Measurements from ENCODE around the gene AIPL1.

The AIPL1 gene

GRCh38 chr17:6460531-6461161, 25.7 kb upstream of the AIPL1 start:
- no peak overlapping the region for H3K27ac Mint-ChIP-seq
- no peaks in the 10 kb centered on the region for H3K27me3 Mint-ChIP-seq
- no peak overlapping the region for H3K4me3 Mint-ChIP-seq
- H3K9me3 Mint-ChIP-seq: no peaks in the 10 kb centered on the region
- no peak for DNase-seq
- H3K4me1 Mint-ChIP-seq (ENCODE audit: low read depth): peaks cover 21% of the 10 kb centered on the region
- no peaks in the 10 kb centered on the region for H3K36me3 Mint-ChIP-seq (ENCODE audit: low read depth)

- Mint-ChIP-seq H3K4me1 (ENCODE audit: low read depth) (peaks cover 24% of the 10 kb centered on the region), H3K27me3 (no peaks in the 10 kb centered on the region), H3K4me3 (no peak overlapping the region), H3K9me3 (no peaks in the 10 kb centered on the region), H3K36me3 (ENCODE audit: low read depth) (no peaks in the 10 kb centered on the region), H3K27ac (no peak overlapping the region)
- no peak for DNase-seq
These were observed 23.6 kb upstream of the AIPL1 start for GRCh38 chr17:6458460-6458950.

DNA sequence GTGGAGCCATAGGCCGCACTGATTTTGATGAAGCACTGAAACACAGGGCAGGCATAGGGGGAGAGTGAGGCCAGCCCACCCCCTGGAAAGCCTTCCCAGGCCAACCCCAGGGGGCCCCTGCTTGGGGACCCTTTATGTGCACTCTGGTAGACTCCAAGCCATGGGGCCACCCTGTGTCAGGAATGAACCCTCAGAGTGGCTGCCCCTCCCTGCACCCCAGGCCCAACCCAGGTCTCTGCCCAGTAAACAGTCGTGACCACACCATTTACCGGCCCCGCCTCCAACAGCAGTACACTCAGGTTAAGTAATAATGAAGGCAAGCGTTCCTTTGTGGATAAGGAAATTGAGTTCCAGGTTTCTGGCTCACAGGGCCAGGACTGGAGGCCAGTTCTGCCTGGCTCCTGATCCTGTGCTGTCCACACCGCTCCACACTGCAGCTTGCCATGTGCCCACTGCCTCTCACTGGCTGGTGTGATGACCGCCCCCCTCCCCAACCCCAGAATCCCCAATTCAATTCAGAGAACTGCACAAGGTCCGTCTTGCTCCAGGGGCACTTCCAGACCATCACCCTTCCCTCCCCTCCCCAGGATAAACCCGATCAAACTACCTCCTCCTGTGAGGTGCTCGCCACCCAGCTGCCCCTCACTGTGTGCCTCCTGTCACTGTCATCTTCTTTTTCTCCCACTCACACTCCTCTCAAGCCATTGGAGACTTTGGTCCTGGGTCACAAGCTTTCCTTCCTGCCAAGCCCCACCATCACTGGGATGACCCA, 23.0 kb upstream of the AIPL1 start:
- H3K27me3 Mint-ChIP-seq: no peaks in the 10 kb centered on the region
- H3K4me1 Mint-ChIP-seq (ENCODE audit: low read depth): peaks cover 24% of the 10 kb centered on the region
- no peak overlapping the region for H3K4me3 Mint-ChIP-seq
- no peak for DNase-seq
- H3K27ac Mint-ChIP-seq: no peak overlapping the region
- no peaks in the 10 kb centered on the region for H3K36me3 Mint-ChIP-seq (ENCODE audit: low read depth)
- no peaks in the 10 kb centered on the region for H3K9me3 Mint-ChIP-seq

DNA sequence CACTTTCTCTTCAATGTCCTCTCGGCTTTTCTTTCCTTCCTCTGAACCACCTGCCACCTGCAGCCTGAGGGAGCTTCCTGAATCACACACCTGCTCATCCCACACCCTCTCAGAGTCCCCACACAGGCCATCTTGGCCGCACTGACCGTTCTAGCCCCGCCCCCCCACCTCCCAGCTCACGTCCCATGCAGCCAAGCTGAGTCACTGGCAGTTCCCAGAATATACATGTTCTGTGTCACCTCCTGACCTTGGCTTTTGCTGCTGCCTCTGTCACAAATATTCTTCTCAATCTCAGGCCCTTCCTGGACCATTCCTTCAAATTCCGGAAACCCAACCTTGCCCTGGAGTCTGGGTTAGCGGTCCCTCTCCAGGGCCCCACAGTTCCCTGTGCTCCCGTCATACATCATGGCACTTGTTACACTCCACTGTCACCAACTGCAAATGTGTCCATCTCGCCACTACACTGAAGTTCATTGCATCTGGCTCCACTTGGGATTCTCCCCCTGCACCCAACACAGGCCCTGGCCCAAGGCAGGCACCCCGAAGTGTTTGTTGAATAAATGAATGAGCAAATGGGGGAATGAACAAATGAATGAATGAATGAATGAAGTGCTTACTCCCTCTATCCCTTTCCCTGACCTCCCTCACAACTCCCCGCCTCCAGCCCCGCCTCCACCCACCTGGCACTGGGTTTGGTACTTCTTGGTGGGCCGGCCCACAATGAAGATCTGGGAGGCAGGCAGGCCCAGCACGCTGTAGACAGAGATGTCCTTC, 22.2 kb upstream of the AIPL1 start:
- DNase-seq: no peak
- Mint-ChIP-seq H3K4me1 (ENCODE audit: low read depth) (peaks cover 22% of the 10 kb centered on the region), H3K9me3 (no peaks in the 10 kb centered on the region), H3K27ac (no peak overlapping the region), H3K27me3 (no peaks in the 10 kb centered on the region), H3K36me3 (ENCODE audit: low read depth) (no peaks in the 10 kb centered on the region), H3K4me3 (no peak overlapping the region)

DNA sequence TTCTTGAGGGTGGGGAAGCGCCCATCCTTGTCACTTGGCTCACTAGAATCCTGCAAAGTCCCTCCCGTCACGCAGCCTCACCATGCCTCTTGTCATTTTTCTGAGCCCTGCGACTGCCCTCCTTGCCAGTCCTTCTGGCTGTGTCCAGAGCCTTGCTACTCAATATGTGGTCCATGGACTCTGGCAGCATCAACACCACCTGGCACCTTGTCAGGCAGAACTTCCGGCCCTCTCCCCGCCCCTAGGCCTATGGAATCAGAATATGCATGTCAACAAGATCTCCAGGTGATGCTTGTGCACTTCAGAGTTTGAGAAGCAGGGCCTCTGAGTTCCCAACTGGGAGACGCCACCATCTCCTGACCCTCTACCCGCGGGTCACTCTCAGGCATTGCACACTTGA, 21.4 kb upstream of the AIPL1 start:
- Mint-ChIP-seq H3K9me3 (no peaks in the 10 kb centered on the region), H3K27ac (no peak overlapping the region), H3K4me1 (ENCODE audit: low read depth) (peaks cover 14% of the 10 kb centered on the region), H3K36me3 (ENCODE audit: low read depth) (no peaks in the 10 kb centered on the region), H3K4me3 (no peak overlapping the region), H3K27me3 (no peaks in the 10 kb centered on the region)
- no peak for DNase-seq

GRCh38 chr17:6455321-6455705, 20.4 kb upstream of the AIPL1 start:
- Mint-ChIP-seq H3K36me3 (ENCODE audit: low read depth) (no peaks in the 10 kb centered on the region), H3K4me3 (no peak overlapping the region), H3K27me3 (no peaks in the 10 kb centered on the region), H3K4me1 (ENCODE audit: low read depth) (peaks cover 12% of the 10 kb centered on the region), H3K27ac (no peak overlapping the region), H3K9me3 (no peaks in the 10 kb centered on the region)
- DNase-seq: peak; percentile 68

DNA sequence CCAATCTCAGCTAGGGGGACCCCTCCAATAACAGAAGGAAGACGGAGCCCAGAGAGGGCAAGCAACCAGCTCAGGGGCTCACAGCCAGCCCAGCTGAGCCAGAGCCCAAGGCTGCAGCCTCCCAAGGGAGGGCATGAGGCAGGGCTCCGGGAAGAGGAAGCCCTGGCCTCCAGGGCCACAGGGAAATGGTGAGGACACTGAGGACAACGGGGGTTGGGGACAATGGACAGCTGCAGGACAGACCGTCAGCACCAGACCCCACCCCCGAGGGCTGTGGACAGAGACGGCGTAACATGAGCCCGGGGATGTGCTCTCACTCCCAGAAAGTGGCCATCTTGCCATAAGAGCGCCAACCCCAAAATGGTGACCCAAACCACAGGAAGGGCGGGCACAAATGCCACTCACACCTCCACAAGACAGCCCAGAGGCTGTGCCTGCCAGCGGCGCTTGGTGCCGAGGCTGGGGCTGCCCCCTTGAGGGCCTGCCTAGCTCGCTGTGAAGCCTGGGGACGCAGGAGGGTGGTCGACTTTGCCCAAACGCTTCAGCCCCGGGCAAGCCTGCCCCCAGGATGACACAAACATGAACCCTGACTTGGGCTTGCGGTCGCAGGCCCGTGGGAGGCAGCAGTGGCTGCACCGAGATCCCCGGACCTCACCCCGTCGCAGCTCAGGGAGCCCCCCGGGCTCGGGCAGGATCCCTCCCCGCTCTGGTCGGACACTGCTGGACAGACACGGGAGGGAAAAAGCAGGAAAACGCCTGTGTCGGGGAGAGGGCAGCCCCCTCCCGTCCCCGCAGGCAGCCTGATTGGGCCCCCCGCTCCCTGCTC, 19.8 kb upstream of the AIPL1 start:
- H3K4me3 Mint-ChIP-seq: no peak overlapping the region
- no peak overlapping the region for H3K27ac Mint-ChIP-seq
- H3K9me3 Mint-ChIP-seq: no peaks in the 10 kb centered on the region
- H3K4me1 Mint-ChIP-seq (ENCODE audit: low read depth): peaks cover 12% of the 10 kb centered on the region
- no peaks in the 10 kb centered on the region for H3K36me3 Mint-ChIP-seq (ENCODE audit: low read depth)
- no peaks in the 10 kb centered on the region for H3K27me3 Mint-ChIP-seq
- no peak for DNase-seq

GRCh38 chr17:6453279-6454024, 18.5 kb upstream of the AIPL1 start:
- no peaks in the 10 kb centered on the region for H3K9me3 Mint-ChIP-seq
- H3K4me3 Mint-ChIP-seq: no peak overlapping the region
- DNase-seq: no peak
- no peak overlapping the region for H3K27ac Mint-ChIP-seq
- H3K36me3 Mint-ChIP-seq (ENCODE audit: low read depth): no peaks in the 10 kb centered on the region
- H3K27me3 Mint-ChIP-seq: no peaks in the 10 kb centered on the region
- H3K4me1 Mint-ChIP-seq (ENCODE audit: low read depth): peaks cover 12% of the 10 kb centered on the region

DNA sequence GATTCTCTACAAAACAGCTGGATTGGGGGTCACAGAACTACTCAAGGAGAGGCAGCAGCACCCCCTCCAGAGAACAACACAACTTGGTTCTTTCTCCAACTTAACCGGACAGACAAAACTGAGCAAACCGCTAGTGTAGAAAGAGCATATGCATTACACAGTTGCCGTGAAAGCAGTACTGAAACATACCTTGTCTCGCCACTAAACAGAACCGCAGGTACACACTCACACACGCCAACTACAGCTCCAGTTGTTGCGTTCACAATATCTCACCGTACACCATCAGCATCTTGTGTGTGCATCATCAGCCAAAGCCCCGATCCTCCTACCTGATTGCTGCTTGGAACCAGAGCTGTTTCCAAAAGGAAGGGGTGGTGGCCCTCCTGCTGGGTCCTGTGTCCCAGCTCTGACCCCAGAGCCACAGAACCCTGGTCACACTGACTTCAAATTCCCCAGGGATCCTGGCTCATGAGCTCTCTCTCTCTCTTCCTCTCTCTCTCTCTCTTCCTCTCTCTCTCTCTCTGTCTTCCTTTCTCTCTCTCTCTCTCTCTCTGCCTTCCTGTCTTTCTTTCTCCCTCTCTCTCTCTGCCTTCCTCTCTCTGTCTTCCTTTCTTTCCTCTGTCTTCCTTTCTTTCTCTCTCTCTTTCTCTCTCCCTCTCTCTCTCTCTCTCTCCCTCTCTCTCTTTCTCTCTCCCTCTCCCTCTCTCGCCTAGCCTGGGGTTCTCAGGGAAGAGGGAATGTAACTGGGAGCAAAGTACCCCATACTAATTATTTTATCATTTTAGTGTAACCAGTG, 17.7 kb upstream of the AIPL1 start:
- Mint-ChIP-seq H3K36me3 (ENCODE audit: low read depth) (no peaks in the 10 kb centered on the region), H3K27me3 (no peaks in the 10 kb centered on the region), H3K27ac (no peak overlapping the region), H3K4me3 (no peak overlapping the region), H3K9me3 (no peaks in the 10 kb centered on the region), H3K4me1 (ENCODE audit: low read depth) (peaks cover 12% of the 10 kb centered on the region)
- DNase-seq: no peak

DNA sequence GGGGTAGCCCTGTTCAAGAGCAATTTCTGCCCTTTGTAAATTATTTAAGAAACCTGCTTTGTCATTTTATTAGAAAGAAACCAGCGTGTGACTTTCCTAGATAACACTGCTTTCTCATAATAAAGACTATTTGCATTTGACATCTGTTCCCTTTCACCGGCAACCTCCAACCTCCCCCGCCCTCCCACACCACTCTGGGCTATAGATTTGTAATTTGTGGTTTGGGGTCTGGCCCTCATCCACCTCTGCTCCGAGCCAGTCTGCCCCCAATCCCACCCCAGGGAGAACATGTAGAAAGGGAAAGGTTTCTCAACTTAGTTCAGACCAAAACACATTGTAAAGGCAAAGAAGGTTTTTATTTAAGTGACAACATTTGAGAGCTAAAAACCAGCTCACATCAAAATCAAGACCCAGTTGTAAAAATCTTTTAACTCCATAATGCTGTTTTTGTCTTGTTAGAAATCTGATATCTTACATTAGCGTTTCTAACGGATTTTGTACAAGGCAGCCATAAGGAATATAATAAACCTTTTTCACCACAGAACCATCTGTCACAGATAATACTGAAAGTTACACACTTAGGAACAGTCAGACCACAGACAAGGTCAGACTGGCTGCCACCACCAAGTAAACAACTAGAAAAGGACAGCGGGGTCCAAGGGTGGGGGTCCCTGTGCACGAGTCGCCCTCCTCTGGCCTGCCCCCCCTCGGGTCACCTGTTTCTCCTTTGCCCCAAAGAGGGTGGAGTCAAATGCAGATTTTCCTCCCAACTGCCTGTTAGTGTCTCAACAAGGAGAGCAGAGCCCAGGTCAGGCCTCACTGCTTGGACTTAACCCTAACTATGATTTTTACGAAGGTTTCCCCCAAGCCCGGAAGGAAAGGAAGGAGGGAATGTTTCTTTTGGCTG, 16.3 kb upstream of the AIPL1 start:
- Mint-ChIP-seq H3K27me3 (no peaks in the 10 kb centered on the region), H3K4me1 (ENCODE audit: low read depth) (peaks cover 6% of the 10 kb centered on the region), H3K9me3 (no peaks in the 10 kb centered on the region), H3K4me3 (no peak overlapping the region), H3K36me3 (ENCODE audit: low read depth) (no peaks in the 10 kb centered on the region), H3K27ac (no peak overlapping the region)
- no peak for DNase-seq

GRCh38 chr17:6449307-6449706, 14.4 kb upstream of the AIPL1 start:
- Mint-ChIP-seq H3K9me3 (no peaks in the 10 kb centered on the region), H3K4me1 (ENCODE audit: low read depth) (peaks cover 7% of the 10 kb centered on the region), H3K27me3 (peaks cover 2% of the 10 kb centered on the region), H3K36me3 (ENCODE audit: low read depth) (no peaks in the 10 kb centered on the region), H3K27ac (no peak overlapping the region), H3K4me3 (no peak overlapping the region)
- no peak for DNase-seq

GRCh38 chr17:6448473-6448872, 13.6 kb upstream of the AIPL1 start:
- Mint-ChIP-seq H3K9me3 (no peaks in the 10 kb centered on the region), H3K4me1 (ENCODE audit: low read depth) (peaks cover 12% of the 10 kb centered on the region), H3K36me3 (ENCODE audit: low read depth) (no peaks in the 10 kb centered on the region), H3K27me3 (peaks cover 4% of the 10 kb centered on the region), H3K4me3 (no peak overlapping the region), H3K27ac (no peak overlapping the region)
- DNase-seq: no peak
